HL-60/S4 (cell line): ENCODE data around the gene ITIH3.

Experiments used
- in situ Hi-C: fragments of 300-500 bp; cut with MboI; formaldehyde crosslinking; loops from 2 replicates; pipeline ENCODE4 v1.14.3; 2022; ENCODE audit warnings: low sequenced_read_pairs

The ITIH3 gene

GRCh38 chr3:52792961-52793695, 1.5 kb upstream of the ITIH3 start:
- in situ Hi-C loops: no loop called here

- in situ Hi-C loops: no loop called here
These were observed 639 bp upstream of the ITIH3 start for GRCh38 chr3:52793702-52794611.

- in situ Hi-C loops: no loop called here
These were observed 803 bp downstream of the ITIH3 start for GRCh38 chr3:52795298-52795900.

GRCh38 chr3:52796411-52796810, 1.8 kb downstream of the ITIH3 start:
- in situ Hi-C loops: no loop called here

GRCh38 chr3:52798376-52798977, 3.9 kb downstream of the ITIH3 start:
- in situ Hi-C loops: no loop called here

GRCh38 chr3:52798978-52799476, 4.4 kb downstream of the ITIH3 start:
- in situ Hi-C loops: no loop called here

GRCh38 chr3:52800079-52800478, 5.5 kb downstream of the ITIH3 start:
- in situ Hi-C loops: no loop called here

GRCh38 chr3:52801839-52802238, 7.2 kb downstream of the ITIH3 start:
- in situ Hi-C loops: no loop called here

- in situ Hi-C loops: no loop called here
These were observed 10.9 kb downstream of the ITIH3 start for GRCh38 chr3:52805270-52806039.

- in situ Hi-C loops: no loop called here
These were observed 14.6 kb downstream of the ITIH3 start for GRCh38 chr3:52809149-52809548.

GRCh38 chr3:52809662-52810377, 15.2 kb downstream of the ITIH3 start:
- in situ Hi-C loops: no loop called here

- in situ Hi-C loops: no loop called here
These were observed 16.3 kb downstream of the ITIH3 start for GRCh38 chr3:52810923-52811322.

GRCh38 chr3:52811452-52812011, 16.9 kb downstream of the ITIH3 start:
- in situ Hi-C loops: no loop called here

- in situ Hi-C loops: no loop called here
These were observed 19.2 kb downstream of the ITIH3 start for GRCh38 chr3:52813810-52814209.

- in situ Hi-C loops: no loop called here
These were observed 21.6 kb downstream of the ITIH3 start for GRCh38 chr3:52816199-52816598.

GRCh38 chr3:52816654-52817053, 22.1 kb downstream of the ITIH3 start:
- in situ Hi-C loops: no loop called here

GRCh38 chr3:52817221-52817620, 22.6 kb downstream of the ITIH3 start:
- in situ Hi-C loops: no loop called here

- in situ Hi-C loops: no loop called here
These were observed 23.3 kb downstream of the ITIH3 start for GRCh38 chr3:52817860-52818259.

- in situ Hi-C loops: no loop called here
These were observed 25.3 kb downstream of the ITIH3 start for GRCh38 chr3:52819936-52820335.
